Measurements from ENCODE around the gene COL28A1.

GRCh38 chr7:7566651-7567611 lies 31.3 kb upstream of the COL28A1 start, which contains the start of gene MIOS:
- no peak for TF ChIP-seq CTCF (conservative IDR thresholded peaks at IDR 0.05; ENCODE audit: low read depth, low read length)
- no peak for TF ChIP-seq EZH2 (IDR thresholded peaks at IDR 0.05; ENCODE audit: low read length, unreplicated experiment)
